Gastroesophageal sphincter (tissue), 4 donors: ENCODE results near the gene PRDM16. TPM values are rescaled to one million over a fixed set of nuclear protein-coding genes. Genes with fewer than 3 reads are reported as not detected.
"Not testable (repeated sequence)": the region's sequence is repeated elsewhere in the genome, so short reads cannot be mapped to it uniquely, and the experiment has no call there.

ENCODE experiments used
- ATAC-seq: fragments of 150-250 bp; one replicate; pipeline ENCODE4 v1.9.1; 2016; ENCODE audit warnings: mild to moderate bottlenecking, moderate library complexity
- H3K27ac ChIP-seq, 4 donors: fragments of 200-600 bp; sonication (generic) in 3 of 4; 1 replicate in 3 of 4; 2 replicates in 1 of 4; pipeline ENCODE4 v1.5.1; 2016 to 2019
- H3K27me3 ChIP-seq: fragments of 200-600 bp; sonication (generic); one replicate; pipeline ENCODE4 v1.5.1; 2019
- H3K36me3 ChIP-seq, 2 donors: fragments of 200-600 bp; sonication (generic); one replicate each; pipeline ENCODE4 v1.5.1; 2019; ENCODE audit warnings: control low read depth in 1 of 2
- H3K4me1 ChIP-seq, 3 donors: fragments of 200-600 bp; sonication (generic); 1 replicate in 2 of 3; 2 replicates in 1 of 3; pipeline ENCODE4 v1.5.1; 2016 to 2019; ENCODE audit warnings: control low read depth in 2 of 3
- H3K4me3 ChIP-seq, 2 donors: fragments of 200-600 bp; sonication (generic); one replicate each; pipeline ENCODE4 v1.5.1; 2019; ENCODE audit warnings: mild to moderate bottlenecking in 1 of 2, moderate library complexity in 1 of 2
- H3K9me3 ChIP-seq, 3 donors: fragments of 200-600 bp; sonication (generic); one replicate each; pipeline ENCODE4 v1.5.1; 2017 to 2019; ENCODE audit warnings: control low read depth in 2 of 3
- CTCF ChIP-seq, 4 experiments: fragments of 200-600 bp in 2 of 4; fragments of 450-650 bp in 2 of 4; sonication (generic) in 1 of 4; IDR thresholded peaks; one replicate each; pipeline ENCODE4 v1.5.1; 2017 to 2019; ENCODE audit warnings: antibody characterized with exemption in 4 of 4, mild to moderate bottlenecking in 2 of 4, moderate library complexity in 2 of 4
- EP300 ChIP-seq: sonication (generic); formaldehyde crosslinking; IDR thresholded peaks from one replicate; pipeline ENCODE4 v1.6.1; 2017; ENCODE audit warnings: antibody characterized with exemption, mild to moderate bottlenecking
- POLR2A ChIP-seq, 2 donors: fragments of 450-650 bp; IDR thresholded peaks; one replicate each; pipeline ENCODE4 v1.6.1; 2017; ENCODE audit warnings: antibody characterized with exemption in 2 of 2, mild to moderate bottlenecking in 2 of 2, moderate library complexity in 1 of 2
- POLR2AphosphoS5 ChIP-seq: sonication (generic); formaldehyde crosslinking; IDR thresholded peaks from one replicate; pipeline ENCODE4 v1.6.1; 2017; ENCODE audit warnings: antibody characterized with exemption
- WGBS, 2 donors: methylation state at CpG; one replicate each; pipeline ENCODE4 v1.1.5; 2018; ENCODE audit warnings: low coverage in 1 of 2; 5-methylcytosine and 5-hydroxymethylcytosine counted together
- total RNA-seq, 4 donors: library from RNA; depleted of rRNA; stranded (reverse); fragments of >200 nt; gene quantifications; one replicate each; pipeline ENCODE4 v1.1.0, GENCODE V29; 2016

Gene PRDM16
- total RNA-seq, 4 donors from 2014 or later, result 1.1 to 3.4 (median 1.6) TPM

- no peaks in the 10 kb centered on the region for H3K9me3 ChIP-seq
- TF ChIP-seq CTCF (IDR thresholded peaks at IDR 0.05) (no peak), EP300 (no peak), POLR2A (IDR thresholded peaks at IDR 0.05) (no peak), POLR2AphosphoS5 (no peak)
- peaks cover 71% of the 10 kb centered on the region for H3K27me3 ChIP-seq
Measured at GRCh38 chr1:3282186-3282585, 213.2 kb downstream of the PRDM16 start.

GRCh38 chr1:3282656-3283430 lies 213.8 kb downstream of the PRDM16 start:
- TF ChIP-seq POLR2AphosphoS5 (no peak), EP300 (no peak), POLR2A (IDR thresholded peaks at IDR 0.05) (no peak), CTCF (IDR thresholded peaks at IDR 0.05) (no peak)
- ATAC-seq, result no peak
- no peaks in the 10 kb centered on the region for H3K9me3 ChIP-seq
- no peak overlapping the region for H3K4me3 ChIP-seq
- H3K27me3 ChIP-seq, result peaks cover 73% of the 10 kb centered on the region
- H3K27ac ChIP-seq, result no peak overlapping the region
- H3K4me1 ChIP-seq, result peaks cover 0 to 10% (median 0%) of the 10 kb centered on the region in 3 donors
- WGBS, 2 donors, result 90% methylated on average over 2 of the region's 24 CpGs; no CpG with 5 or more reads in 1 of the 2 donors
- H3K36me3 ChIP-seq, result no peaks in the 10 kb centered on the region

More at GRCh38 chr1:3282186-3282585, 213.2 kb downstream of the PRDM16 start:
- Histone ChIP-seq H3K36me3 (no peaks in the 10 kb centered on the region), H3K27ac (no peak overlapping the region), H3K4me3 (no peak overlapping the region), H3K4me1 (peaks cover 0 to 10% (median 0%) of the 10 kb centered on the region in 3 donors)
- no peak for ATAC-seq
- WGBS, 2 donors, result no CpG with 5 or more reads among the region's 9 CpGs

GRCh38 chr1:3283849-3284248 lies 214.8 kb downstream of the PRDM16 start:
- peak in 3 of 4 experiments; percentile 69 to 77 (median 75) for TF ChIP-seq CTCF (IDR thresholded peaks at IDR 0.05)
- TF ChIP-seq EP300, result no peak
- no peak for TF ChIP-seq POLR2AphosphoS5
- no peak for TF ChIP-seq POLR2A (IDR thresholded peaks at IDR 0.05)
- Histone ChIP-seq H3K9me3 (no peaks in the 10 kb centered on the region), H3K4me3 (no peak overlapping the region), H3K27me3 (peaks cover 77% of the 10 kb centered on the region), H3K27ac (no peak overlapping the region), H3K36me3 (no peaks in the 10 kb centered on the region), H3K4me1 (peaks cover 0 to 10% (median 0%) of the 10 kb centered on the region in 3 donors)
- 0% methylated on average over 1 of the region's 22 CpGs for WGBS, 2 donors
- ATAC-seq, result no peak

GRCh38 chr1:3284691-3285090 lies 215.7 kb downstream of the PRDM16 start:
- Histone ChIP-seq H3K4me3 (no peak overlapping the region), H3K27me3 (peaks cover 77% of the 10 kb centered on the region), H3K36me3 (no peaks in the 10 kb centered on the region), H3K9me3 (no peaks in the 10 kb centered on the region), H3K27ac (no peak overlapping the region), H3K4me1 (peaks cover 0 to 10% (median 0%) of the 10 kb centered on the region in 3 donors)
- no peak for ATAC-seq
- no peak for TF ChIP-seq POLR2A (IDR thresholded peaks at IDR 0.05)
- TF ChIP-seq POLR2AphosphoS5, result no peak
- no peak for TF ChIP-seq EP300
- no peak for TF ChIP-seq CTCF (IDR thresholded peaks at IDR 0.05)
- WGBS, 2 donors, result no CpG with 5 or more reads among the region's 15 CpGs

GRCh38 chr1:3285106-3285740 lies 216.2 kb downstream of the PRDM16 start:
- Histone ChIP-seq H3K9me3 (no peaks in the 10 kb centered on the region), H3K27me3 (peaks cover 75% of the 10 kb centered on the region), H3K4me1 (peaks cover 0 to 10% (median 0%) of the 10 kb centered on the region in 3 donors), H3K36me3 (no peaks in the 10 kb centered on the region), H3K4me3 (no peak overlapping the region), H3K27ac (no peak overlapping the region)
- ATAC-seq, result no peak
- TF ChIP-seq CTCF (IDR thresholded peaks at IDR 0.05) (no peak), EP300 (no peak), POLR2AphosphoS5 (no peak), POLR2A (IDR thresholded peaks at IDR 0.05) (no peak)
- 50 to 76% methylated on average over 1 to 6 of the region's 19 CpGs for WGBS, 2 donors

- H3K9me3 ChIP-seq, H3K4me3 ChIP-seq, H3K36me3 ChIP-seq, H3K27ac ChIP-seq, ATAC-seq, H3K4me1 ChIP-seq: not testable (repeated sequence)
- peaks cover 62% of the 10 kb centered on the region for H3K27me3 ChIP-seq
- no CpG with 5 or more reads among the region's 33 CpGs for WGBS, 2 donors
Measured at GRCh38 chr1:3287095-3287494, 218.1 kb downstream of the PRDM16 start.
